Nephron progenitor cell (in vitro differentiated cells): Measurements from ENCODE around the gene ARHGAP24.

Experiments
- DNase-seq: peaks from one replicate; pipeline ENCODE4 v3.0.0; 2021
- H3K27ac Mint-ChIP-seq: 2 replicates; pipeline ENCODE4 v1.8.0; 2021; ENCODE audit warnings: mild to moderate bottlenecking, moderate library complexity, mixed read lengths
- H3K27me3 Mint-ChIP-seq: 2 replicates; pipeline ENCODE4 v1.8.0; 2021; ENCODE audit warnings: mild to moderate bottlenecking, low read depth, mixed read lengths; ENCODE audit not compliant: poor library complexity
- H3K36me3 Mint-ChIP-seq: 2 replicates; pipeline ENCODE4 v1.8.0; 2021; ENCODE audit warnings: low read depth, mixed read lengths
- H3K4me1 Mint-ChIP-seq: 2 replicates; pipeline ENCODE4 v1.8.0; 2021; ENCODE audit warnings: mixed read lengths
- H3K4me3 Mint-ChIP-seq: 2 replicates; pipeline ENCODE4 v1.8.0; 2021; ENCODE audit warnings: mild to moderate bottlenecking, moderate library complexity, mixed read lengths
- H3K9me3 Mint-ChIP-seq: 2 replicates; pipeline ENCODE4 v1.8.0; 2021; ENCODE audit warnings: mild to moderate bottlenecking, moderate library complexity, mixed read lengths
- TF ChIP-seq, protein P1 (sequence below): fragments of 200-600 bp; sonication (generic); IDR thresholded peaks from 2 replicates; pipeline ENCODE4 v1.5.0; 2021; ENCODE audit warnings: antibody characterized with exemption

Gene ARHGAP24

DNA sequence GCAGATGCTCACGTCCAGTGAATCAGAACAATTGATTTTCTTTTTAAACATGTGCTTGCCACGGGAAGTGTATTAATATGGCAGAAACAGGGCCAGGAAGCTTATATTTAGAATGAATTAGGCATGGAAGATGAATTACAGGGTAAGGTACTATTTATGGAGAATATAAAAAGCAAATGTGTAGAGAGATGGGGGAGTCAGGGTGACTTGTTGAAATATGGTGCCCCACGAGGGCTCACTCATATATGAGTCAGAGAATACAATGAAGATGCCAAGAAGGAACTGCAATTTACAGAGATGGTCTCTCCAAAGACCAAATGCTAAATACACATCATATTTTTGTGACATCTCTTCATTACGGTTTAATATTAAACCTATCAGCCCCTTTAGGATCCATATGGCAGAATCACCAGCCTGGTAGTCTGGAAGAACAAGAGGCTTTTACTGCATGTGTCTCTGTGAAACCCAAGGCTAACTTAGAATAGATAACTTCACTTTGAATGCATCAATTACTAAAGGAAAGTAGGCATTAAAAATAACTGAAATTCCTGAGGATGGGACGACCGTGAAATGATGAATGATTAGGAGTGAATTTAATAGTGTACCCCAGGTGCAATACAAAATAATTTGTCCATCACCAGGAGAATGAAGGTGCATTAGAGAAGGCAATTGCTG lies 385.3 kb downstream of the ARHGAP24 start:
- H3K9me3 Mint-ChIP-seq, result peaks cover 11% of the 10 kb centered on the region
- peaks cover 6% of the 10 kb centered on the region for H3K4me1 Mint-ChIP-seq
- no peak for DNase-seq
- no peak overlapping the region for H3K27ac Mint-ChIP-seq
- H3K27me3 Mint-ChIP-seq, result no peaks in the 10 kb centered on the region
- no peak overlapping the region for H3K4me3 Mint-ChIP-seq
- TF ChIP-seq, protein P1, sequence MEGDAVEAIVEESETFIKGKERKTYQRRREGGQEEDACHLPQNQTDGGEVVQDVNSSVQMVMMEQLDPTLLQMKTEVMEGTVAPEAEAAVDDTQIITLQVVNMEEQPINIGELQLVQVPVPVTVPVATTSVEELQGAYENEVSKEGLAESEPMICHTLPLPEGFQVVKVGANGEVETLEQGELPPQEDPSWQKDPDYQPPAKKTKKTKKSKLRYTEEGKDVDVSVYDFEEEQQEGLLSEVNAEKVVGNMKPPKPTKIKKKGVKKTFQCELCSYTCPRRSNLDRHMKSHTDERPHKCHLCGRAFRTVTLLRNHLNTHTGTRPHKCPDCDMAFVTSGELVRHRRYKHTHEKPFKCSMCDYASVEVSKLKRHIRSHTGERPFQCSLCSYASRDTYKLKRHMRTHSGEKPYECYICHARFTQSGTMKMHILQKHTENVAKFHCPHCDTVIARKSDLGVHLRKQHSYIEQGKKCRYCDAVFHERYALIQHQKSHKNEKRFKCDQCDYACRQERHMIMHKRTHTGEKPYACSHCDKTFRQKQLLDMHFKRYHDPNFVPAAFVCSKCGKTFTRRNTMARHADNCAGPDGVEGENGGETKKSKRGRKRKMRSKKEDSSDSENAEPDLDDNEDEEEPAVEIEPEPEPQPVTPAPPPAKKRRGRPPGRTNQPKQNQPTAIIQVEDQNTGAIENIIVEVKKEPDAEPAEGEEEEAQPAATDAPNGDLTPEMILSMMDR, result no peak
- H3K36me3 Mint-ChIP-seq, result peaks cover 11% of the 10 kb centered on the region

DNA sequence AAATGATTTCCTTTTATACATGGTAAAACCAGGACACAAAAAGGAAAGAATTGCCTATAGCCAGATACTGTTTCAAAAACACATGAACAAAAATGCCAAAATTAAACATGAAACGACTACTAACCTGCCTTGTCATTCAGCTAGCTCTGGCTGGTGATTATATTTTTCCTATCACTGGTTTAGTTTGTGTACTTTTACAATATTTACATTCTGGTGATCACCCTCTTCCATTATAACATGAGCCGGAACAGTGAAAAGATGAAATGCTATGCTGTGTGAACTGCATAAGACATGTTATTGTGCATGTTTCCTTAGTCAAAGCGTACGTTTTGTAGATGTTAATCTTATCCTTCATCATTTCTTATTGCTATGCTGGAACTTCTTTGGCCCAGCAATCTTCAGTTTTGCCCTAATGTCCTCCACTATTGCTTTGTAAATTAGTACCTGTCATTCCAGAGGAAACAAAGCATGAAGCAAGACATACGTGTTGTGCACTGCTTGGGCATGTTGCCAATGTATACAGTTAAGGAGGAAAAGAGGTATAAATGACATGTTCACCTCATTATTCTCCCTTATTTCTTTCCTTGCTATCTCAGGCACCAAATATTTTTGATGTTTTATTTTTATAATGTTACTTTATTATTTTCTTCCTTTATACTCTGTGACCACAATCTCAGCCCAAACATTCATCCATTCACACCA lies 386.3 kb downstream of the ARHGAP24 start:
- no peak overlapping the region for H3K27ac Mint-ChIP-seq
- no peaks in the 10 kb centered on the region for H3K27me3 Mint-ChIP-seq
- peaks cover 6% of the 10 kb centered on the region for H3K9me3 Mint-ChIP-seq
- DNase-seq, result no peak
- peaks cover 11% of the 10 kb centered on the region for H3K4me1 Mint-ChIP-seq
- no peak overlapping the region for H3K4me3 Mint-ChIP-seq
- TF ChIP-seq, protein P1, result no peak
- peaks cover 5% of the 10 kb centered on the region for H3K36me3 Mint-ChIP-seq

DNA sequence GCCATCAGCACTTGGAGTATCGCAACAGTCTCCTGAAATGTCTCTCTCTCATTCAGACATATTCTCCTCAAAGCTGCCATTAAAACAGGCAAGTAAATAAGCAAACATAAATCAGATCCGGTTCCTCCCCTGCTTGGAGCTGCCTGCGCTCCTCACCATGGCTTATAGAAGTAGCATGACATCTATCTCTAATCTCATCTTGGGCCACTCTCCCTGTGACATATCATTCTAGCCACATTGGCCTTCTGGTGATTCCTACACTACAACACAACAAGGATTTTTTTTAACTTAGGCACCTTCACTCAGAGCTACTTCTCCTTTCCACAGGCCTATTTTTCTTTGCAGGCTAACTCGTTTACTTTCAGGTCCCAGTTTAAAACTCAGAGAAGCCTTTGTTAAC lies 387.9 kb downstream of the ARHGAP24 start:
- Mint-ChIP-seq H3K27ac (no peak overlapping the region), H3K9me3 (no peaks in the 10 kb centered on the region)

DNA sequence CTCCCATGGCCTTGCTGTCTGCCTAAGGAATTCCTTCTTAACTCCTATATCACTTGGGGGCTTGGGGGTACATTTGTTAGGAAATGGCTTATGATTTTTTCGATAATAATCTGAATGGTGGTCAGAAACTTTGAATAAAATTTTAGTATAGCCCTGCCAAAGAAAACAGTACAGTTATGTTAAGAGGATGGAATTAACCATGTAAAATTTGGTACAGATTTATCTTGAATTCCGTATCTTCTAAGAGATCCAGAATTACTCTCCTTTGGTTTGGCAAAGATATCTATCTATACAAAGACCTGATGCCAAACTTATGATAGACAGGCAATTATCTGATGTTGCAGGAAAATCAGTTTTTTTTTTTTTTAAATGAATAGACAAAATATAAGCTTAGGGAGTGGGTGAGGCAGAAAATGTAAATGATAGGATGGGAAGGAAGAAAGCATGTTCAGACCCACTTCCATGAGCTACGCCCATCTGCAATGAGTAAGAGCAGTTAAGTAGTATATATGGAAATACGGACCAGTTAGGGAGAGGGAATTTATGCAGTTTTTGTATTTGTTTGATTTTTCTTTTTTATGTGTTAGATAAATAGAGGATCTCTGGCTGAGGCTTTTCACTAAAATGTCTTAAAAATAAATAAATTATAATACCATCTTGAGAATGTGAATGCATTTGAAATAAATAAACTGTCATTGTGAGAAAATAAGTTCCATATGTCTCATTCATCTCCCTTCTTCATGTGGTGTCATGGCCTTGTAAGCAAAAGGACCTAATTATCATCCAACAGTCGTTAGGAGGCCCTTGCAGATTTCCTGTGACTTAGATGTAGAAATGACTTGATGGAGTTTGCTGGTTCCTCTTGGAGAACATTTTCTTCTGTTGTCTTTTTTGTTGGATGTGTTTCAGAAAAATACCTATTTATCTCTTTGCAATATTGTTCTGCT lies 389.6 kb downstream of the ARHGAP24 start:
- Mint-ChIP-seq H3K4me3 (peak overlapping the region; percentile 50), H3K9me3 (no peaks in the 10 kb centered on the region), H3K27me3 (peaks cover 3% of the 10 kb centered on the region), H3K36me3 (peaks cover 5% of the 10 kb centered on the region), H3K4me1 (peaks cover 39% of the 10 kb centered on the region), H3K27ac (peak overlapping the region; percentile 31)
- DNase-seq, result no peak
- TF ChIP-seq, protein P1, result no peak

More for the DNA sequence above, 387.9 kb downstream of the ARHGAP24 start:
- no peak for DNase-seq
- Mint-ChIP-seq H3K4me1 (peaks cover 28% of the 10 kb centered on the region), H3K4me3 (no peak overlapping the region), H3K36me3 (peaks cover 5% of the 10 kb centered on the region), H3K27me3 (peaks cover 3% of the 10 kb centered on the region)
- TF ChIP-seq, protein P1, result no peak

DNA sequence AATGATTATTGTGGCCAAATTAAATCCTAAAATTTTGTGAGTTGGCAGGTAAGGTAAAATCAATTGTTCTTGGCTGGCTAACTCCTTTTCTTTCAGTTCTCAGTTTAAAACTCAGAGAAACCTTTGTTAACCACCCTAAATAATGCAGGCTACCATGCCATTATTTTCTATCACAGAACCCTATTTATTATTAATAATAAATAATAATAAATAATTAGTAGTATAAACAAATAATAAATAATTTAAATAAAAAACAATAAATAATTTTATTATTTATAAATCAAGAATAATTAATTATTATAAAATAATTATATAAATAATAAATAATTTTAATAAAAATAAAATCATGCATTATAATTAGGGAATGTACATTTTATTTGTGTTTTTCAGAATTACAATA lies 390.3 kb downstream of the ARHGAP24 start:
- no peak overlapping the region for H3K4me3 Mint-ChIP-seq
- peaks cover 46% of the 10 kb centered on the region for H3K4me1 Mint-ChIP-seq
- no peaks in the 10 kb centered on the region for H3K9me3 Mint-ChIP-seq
- DNase-seq, result no peak
- H3K27me3 Mint-ChIP-seq, result peaks cover 3% of the 10 kb centered on the region
- no peak overlapping the region for H3K27ac Mint-ChIP-seq
- H3K36me3 Mint-ChIP-seq, result peaks cover 5% of the 10 kb centered on the region
- TF ChIP-seq, protein P1, result no peak
